Transverse colon (tissue), 4 donors: ENCODE measurements around the gene CHMP4B.

ENCODE experiments used
- CTCF ChIP-seq, 5 experiments: fragments of 200-600 bp in 3 of 5; fragments of 450-650 bp in 2 of 5; sonication (generic) in 3 of 5; IDR thresholded peaks; 1 replicate in 2 of 5; 2 replicates in 3 of 5; pipeline ENCODE4 v1.5.1; 2016 to 2017; ENCODE audit warnings: antibody characterized with exemption in 5 of 5, inconsistent platforms in 3 of 5, mild to moderate bottlenecking in 2 of 5, moderate library complexity in 1 of 5
- POLR2A ChIP-seq: fragments of 450-650 bp; IDR thresholded peaks from one replicate; pipeline ENCODE4 v1.6.1; 2016; ENCODE audit warnings: antibody characterized with exemption, mild to moderate bottlenecking, moderate library complexity
- POLR2AphosphoS5 ChIP-seq, 3 donors: sonication (generic); formaldehyde crosslinking; IDR thresholded peaks; one replicate each; pipeline ENCODE4 v1.6.1; 2016; ENCODE audit warnings: antibody characterized with exemption in 3 of 3

GRCh38 chr20:33839591-33839990, 28.4 kb downstream of the CHMP4B start:
- no peak for TF ChIP-seq CTCF (IDR thresholded peaks at IDR 0.05)
- no peak for TF ChIP-seq POLR2A
- no peak for TF ChIP-seq POLR2AphosphoS5 (IDR thresholded peaks at IDR 0.05)
